GM12865 (cell line): ENCODE measurements around the gene CRISPLD2.

Experiments used
- DNase-seq: peaks from one replicate; pipeline ENCODE4 v3.0.0; 2010; ENCODE audit warnings: low read depth
- H3K4me3 ChIP-seq: 2 replicates; pipeline ENCODE4 v1.5.1; 2011; ENCODE audit warnings: mild to moderate bottlenecking, low read depth, low read length, control low read depth
- TF ChIP-seq, protein P1 (sequence below): IDR thresholded peaks from 2 replicates; pipeline ENCODE4 v1.5.1; 2011; ENCODE audit warnings: low read length, control low read depth, low read depth, inconsistent platforms; ENCODE audit not compliant: insufficient read depth; ENCODE audit errors: missing control alignments

The CRISPLD2 gene

DNA sequence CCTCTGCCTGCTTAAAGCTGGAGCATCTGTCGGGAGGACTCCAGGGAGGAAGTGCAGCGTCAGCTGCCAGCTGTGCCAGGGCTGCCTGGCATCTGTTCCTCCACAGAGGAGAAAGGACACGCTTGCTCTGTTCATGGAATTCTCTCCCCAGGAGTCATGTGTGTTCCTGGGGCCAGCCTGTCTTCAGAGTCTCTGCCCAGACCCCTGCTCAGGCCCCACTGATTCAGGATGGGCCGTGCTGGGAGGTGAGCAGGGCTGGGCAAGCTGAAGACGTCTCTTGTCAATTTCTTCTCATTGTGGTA lies 24.2 kb downstream of the CRISPLD2 start:
- H3K4me3 ChIP-seq: no peak overlapping the region
- DNase-seq: no peak
- TF ChIP-seq, protein P1, sequence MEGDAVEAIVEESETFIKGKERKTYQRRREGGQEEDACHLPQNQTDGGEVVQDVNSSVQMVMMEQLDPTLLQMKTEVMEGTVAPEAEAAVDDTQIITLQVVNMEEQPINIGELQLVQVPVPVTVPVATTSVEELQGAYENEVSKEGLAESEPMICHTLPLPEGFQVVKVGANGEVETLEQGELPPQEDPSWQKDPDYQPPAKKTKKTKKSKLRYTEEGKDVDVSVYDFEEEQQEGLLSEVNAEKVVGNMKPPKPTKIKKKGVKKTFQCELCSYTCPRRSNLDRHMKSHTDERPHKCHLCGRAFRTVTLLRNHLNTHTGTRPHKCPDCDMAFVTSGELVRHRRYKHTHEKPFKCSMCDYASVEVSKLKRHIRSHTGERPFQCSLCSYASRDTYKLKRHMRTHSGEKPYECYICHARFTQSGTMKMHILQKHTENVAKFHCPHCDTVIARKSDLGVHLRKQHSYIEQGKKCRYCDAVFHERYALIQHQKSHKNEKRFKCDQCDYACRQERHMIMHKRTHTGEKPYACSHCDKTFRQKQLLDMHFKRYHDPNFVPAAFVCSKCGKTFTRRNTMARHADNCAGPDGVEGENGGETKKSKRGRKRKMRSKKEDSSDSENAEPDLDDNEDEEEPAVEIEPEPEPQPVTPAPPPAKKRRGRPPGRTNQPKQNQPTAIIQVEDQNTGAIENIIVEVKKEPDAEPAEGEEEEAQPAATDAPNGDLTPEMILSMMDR: no peak

DNA sequence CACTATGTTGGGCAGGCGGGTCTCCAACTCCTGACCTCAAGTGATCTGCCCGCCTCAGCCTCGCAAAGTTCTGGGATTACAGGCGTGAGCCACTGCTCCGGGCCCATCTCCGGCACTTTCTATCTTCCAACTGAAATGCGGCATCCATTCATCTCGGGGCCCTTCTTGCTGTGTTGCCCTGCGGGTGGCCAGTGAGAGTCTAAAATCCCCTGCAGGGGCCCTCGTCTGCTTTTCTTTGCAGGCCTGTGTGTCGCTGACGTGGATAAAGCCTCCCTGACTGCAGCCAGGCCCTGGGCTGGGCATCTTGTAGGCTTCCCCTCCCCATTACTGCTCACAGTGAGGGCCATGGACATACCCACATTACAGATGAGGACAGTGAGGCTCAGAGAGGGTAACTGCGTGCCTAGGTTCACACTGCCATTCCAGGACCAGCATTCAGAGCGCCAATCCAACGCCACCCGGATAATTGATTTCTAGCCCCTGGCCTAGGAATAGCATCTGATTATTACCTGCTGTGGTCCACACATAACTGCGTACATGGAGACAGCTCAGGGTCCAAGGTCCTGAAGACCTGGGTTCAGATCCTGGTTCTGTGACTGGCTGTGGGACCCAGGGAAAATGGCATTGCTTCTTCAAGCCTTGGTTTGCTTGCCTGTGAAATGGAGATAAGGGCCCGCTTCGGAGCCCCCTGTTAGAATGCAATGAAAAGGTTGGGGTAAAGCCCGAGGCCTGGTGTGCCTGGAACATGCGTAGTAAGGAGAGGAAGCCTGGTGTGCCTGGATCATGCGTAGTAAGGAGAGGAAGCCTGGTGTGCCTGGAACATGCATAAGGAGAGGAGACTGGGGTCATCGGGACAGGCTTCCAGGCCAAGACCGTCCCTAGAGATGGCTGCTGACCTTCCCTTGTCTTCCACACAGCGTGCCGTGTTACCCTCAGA lies 25.0 kb downstream of the CRISPLD2 start:
- DNase-seq: no peak
- H3K4me3 ChIP-seq: no peak overlapping the region
- TF ChIP-seq, protein P1: no peak

DNA sequence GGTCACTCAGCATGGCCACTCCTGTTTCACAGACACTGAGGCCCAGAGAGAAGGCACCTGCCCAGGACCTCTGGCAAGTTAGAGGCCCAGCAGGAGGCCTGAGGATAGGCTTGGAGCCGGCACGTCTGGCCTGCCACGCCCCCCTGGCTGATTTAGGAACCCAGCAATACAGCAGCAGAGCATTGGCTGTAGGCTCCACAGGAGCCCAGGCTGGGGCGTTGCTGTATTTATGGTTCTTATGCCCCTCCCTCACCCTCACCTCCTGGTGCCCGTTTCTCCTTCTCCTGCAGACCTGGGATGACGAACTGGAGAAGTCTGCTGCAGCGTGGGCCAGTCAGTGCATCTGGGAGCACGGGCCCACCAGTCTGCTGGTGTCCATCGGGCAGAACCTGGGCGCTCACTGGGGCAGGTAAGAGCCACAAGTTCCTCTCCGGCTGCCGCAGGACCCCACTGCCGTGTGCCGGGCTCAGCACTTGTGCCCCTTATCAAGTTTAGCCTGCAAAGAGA lies 25.8 kb downstream of the CRISPLD2 start:
- TF ChIP-seq, protein P1: no peak
- no peak for DNase-seq
- H3K4me3 ChIP-seq: no peak overlapping the region

DNA sequence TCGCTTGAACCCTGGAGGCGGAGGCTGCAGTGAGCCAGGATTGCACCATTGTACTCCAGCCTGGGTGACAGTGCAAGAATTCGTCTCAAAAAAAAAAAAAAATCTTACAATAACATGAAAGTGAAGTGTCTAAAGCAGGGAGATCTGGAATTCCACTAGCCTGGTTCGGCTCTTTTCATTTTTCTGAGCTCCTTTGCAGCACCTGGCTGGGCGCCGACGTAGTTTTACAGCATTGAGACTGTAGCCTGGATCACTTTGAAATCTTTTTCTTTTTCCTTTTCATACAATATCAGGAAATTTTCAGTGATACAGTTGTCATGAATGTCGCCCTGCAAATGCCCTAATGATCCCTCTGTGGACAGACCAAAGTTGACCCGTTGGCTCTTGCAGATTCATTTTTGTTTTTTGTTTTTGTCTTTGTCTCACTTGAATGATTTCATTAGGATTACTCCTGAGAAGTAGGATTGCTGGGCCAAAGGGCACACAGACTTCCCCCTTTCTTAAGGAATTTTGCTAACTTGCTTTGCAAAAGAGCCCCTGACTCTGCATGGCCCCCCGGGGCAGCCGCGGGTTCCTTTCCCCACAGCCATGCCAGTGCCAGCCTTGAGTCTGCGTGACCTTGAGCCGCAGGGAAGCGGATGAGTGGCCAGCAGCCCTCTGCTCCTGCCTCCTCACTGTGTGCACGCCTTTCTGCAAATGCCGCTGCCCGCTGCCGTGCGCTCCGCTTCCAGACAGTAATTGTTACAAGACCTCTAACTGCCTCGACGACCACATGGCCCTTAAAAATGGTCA lies 28.0 kb downstream of the CRISPLD2 start:
- DNase-seq: no peak
- TF ChIP-seq, protein P1: no peak
- H3K4me3 ChIP-seq: no peak overlapping the region

DNA sequence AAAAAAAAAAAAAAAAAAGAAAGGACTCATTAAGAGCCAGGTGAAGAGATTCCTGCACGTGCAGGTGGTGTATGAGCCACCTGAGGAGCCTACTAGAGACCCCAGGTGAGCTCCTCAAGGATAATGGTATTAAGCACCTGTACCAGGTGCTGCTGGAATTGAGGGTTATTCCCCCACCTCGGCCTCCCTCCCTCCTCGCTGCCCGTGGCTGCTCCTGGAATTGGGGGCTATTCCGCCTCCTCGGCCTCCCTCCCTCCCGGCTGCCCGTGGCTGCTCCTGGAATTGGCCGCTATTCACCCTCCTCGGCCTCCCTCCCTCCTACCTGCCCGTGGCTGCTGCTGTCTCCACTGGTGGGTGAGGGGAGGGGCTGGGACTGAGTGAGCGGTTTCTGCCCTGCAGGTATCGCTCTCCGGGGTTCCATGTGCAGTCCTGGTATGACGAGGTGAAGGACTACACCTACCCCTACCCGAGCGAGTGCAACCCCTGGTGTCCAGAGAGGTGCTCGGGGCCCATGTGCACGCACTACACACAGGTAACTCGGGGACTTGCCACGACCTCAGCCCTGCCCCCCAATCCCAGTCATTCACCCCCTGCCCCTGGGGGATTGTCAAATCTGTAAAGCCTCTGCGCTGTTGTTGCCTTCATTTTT lies 29.3 kb downstream of the CRISPLD2 start:
- DNase-seq: no peak
- H3K4me3 ChIP-seq: no peak overlapping the region
- TF ChIP-seq, protein P1: no peak

DNA sequence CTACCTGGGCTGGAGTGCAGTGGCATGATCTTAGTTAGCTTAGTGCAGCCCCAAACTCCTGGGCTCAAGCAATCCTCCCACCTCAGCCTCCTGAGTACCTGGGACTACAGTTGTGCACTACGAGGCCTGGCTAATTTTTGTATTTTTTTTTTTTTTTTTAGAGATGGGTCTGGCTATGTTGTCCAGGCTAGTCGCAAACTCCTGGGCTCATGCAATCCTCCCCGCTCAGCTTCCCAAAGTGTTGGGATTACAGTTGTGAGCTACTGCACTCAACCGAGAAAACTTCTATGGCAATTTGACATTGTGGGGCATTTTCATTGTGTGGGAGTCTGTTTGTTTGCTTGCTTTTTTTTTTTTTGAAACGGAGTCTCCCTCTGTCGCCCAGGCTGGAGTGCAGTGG lies 30.0 kb downstream of the CRISPLD2 start:
- TF ChIP-seq, protein P1: no peak
- DNase-seq: no peak
- no peak overlapping the region for H3K4me3 ChIP-seq
